ENCODE data around the gene RPS6KA2. TPM values are rescaled to one million over a fixed set of nuclear protein-coding genes. Genes with fewer than 3 reads are reported as not detected.

Gene RPS6KA2
- total and polyA plus RNA-seq, 2 experiments from 2014 or later = 12.5 to 25.3 TPM

- H3K9me2 ChIP-seq (ENCODE audit: insufficient read depth) = no peaks in the 10 kb centered on the region
- H3K27me3 ChIP-seq (ENCODE audit: insufficient read depth) = no peaks in the 10 kb centered on the region
- Mint-ChIP-seq H3K27ac (no peak overlapping the region), H3K4me1 (peaks cover 46% of the 10 kb centered on the region), H3K4me3 (no peak overlapping the region), H3K9me3 (no peaks in the 10 kb centered on the region), H3K27me3 (ENCODE audit: insufficient read depth, low read depth, poor library complexity) (peaks cover 5% of the 10 kb centered on the region), H3K36me3 (ENCODE audit: low read depth) (no peaks in the 10 kb centered on the region; the same call in 2 of the 3 replicates)
- no peak for DNase-seq (ENCODE audit: low spot score)
- TF ChIP-seq ETS1 (IDR thresholded peaks at IDR 0.05) (no peak), ZNF331 (CRISPR knock-in tag; IDR thresholded peaks at IDR 0.05; ENCODE audit: low read depth) (no peak), STAT1 (IDR thresholded peaks at IDR 0.05; ENCODE audit: unreplicated experiment) (no peak), NANOG (IDR thresholded peaks at IDR 0.05; ENCODE audit: borderline replicate concordance) (no peak), JUNB (IDR thresholded peaks at IDR 0.05; ENCODE audit: unreplicated experiment) (no peak), CTCF (conservative IDR thresholded peaks at IDR 0.05; ENCODE audit: low read depth in 2 of 2) (no peak), CREB1 (CRISPR knock-in tag; IDR thresholded peaks at IDR 0.05; ENCODE audit: low read depth) (no peak)
- no peak overlapping the region for H2AFZ ChIP-seq
- H4K20me1 ChIP-seq (replicated peaks; ENCODE audit: insufficient read depth) = peaks cover 14% of the 10 kb centered on the region
- H3F3A ChIP-seq (replicated peaks; ENCODE audit: low read depth) = no peaks in the 10 kb centered on the region
- no peak overlapping the region for H3K27ac ChIP-seq (ENCODE audit: low read depth)
- H3K4me1 ChIP-seq (ENCODE audit: insufficient read depth) = 0 out of 2 replicates have a peak, but pooled peaks cover 8% of the 10 kb centered on the region
- no peak overlapping the region for H3K4me2 ChIP-seq
- H3K36me3 ChIP-seq (ENCODE audit: insufficient read depth) = no peaks in the 10 kb centered on the region
- no peak overlapping the region for H3K4me3 ChIP-seq
- ATAC-seq = no peak
- H3K79me2 ChIP-seq (replicated peaks; ENCODE audit: insufficient read depth) = peaks cover 93% of the 10 kb centered on the region
Observed at GRCh38 chr6:166608774-166609173, 18.3 kb downstream of the RPS6KA2 start.

- peaks cover 96% of the 10 kb centered on the region for H3K79me2 ChIP-seq (replicated peaks; ENCODE audit: insufficient read depth)
- Mint-ChIP-seq H3K4me1 (peaks cover 33% of the 10 kb centered on the region), H3K4me3 (no peak overlapping the region), H3K36me3 (ENCODE audit: low read depth) (no peaks in the 10 kb centered on the region; the same call in 1 of the 3 replicates), H3K27me3 (ENCODE audit: insufficient read depth, low read depth, poor library complexity) (peaks cover 3% of the 10 kb centered on the region), H3K9me3 (no peaks in the 10 kb centered on the region), H3K27ac (no peak overlapping the region)
- H3K9me2 ChIP-seq (ENCODE audit: insufficient read depth) = no peaks in the 10 kb centered on the region
- H3K36me3 ChIP-seq (ENCODE audit: insufficient read depth) = no peaks in the 10 kb centered on the region
- ATAC-seq (no peak), DNase-seq (ENCODE audit: low spot score) (no peak)
- no peak overlapping the region for H3K4me3 ChIP-seq
- H3K4me2 ChIP-seq = no peak overlapping the region
- H2AFZ ChIP-seq = no peak overlapping the region
- peaks cover 27% of the 10 kb centered on the region for H4K20me1 ChIP-seq (replicated peaks; ENCODE audit: insufficient read depth)
- no peak overlapping the region for H3K27ac ChIP-seq (ENCODE audit: low read depth)
- TF ChIP-seq CTCF (conservative IDR thresholded peaks at IDR 0.05; ENCODE audit: low read depth in 2 of 2) = no peak
- no peak for TF ChIP-seq REST (IDR thresholded peaks at IDR 0.05; ENCODE audit: unreplicated experiment)
- no peak for TF ChIP-seq ZNF114 (CRISPR knock-in tag; IDR thresholded peaks at IDR 0.05)
- no peak for TF ChIP-seq CREB1 (CRISPR knock-in tag; IDR thresholded peaks at IDR 0.05; ENCODE audit: low read depth)
- TF ChIP-seq EZH2phosphoT487 (IDR thresholded peaks at IDR 0.05; ENCODE audit: unreplicated experiment) = no peak
- no peaks in the 10 kb centered on the region for H3K27me3 ChIP-seq (ENCODE audit: insufficient read depth)
- H3F3A ChIP-seq (replicated peaks; ENCODE audit: low read depth) = no peaks in the 10 kb centered on the region
- H3K4me1 ChIP-seq (ENCODE audit: insufficient read depth) = 0 out of 2 replicates have a peak, but pooled peaks cover 8% of the 10 kb centered on the region
Observed at GRCh38 chr6:166605752-166606151, 21.3 kb downstream of the RPS6KA2 start.
